HG03457 (cell line): ENCODE results near the gene WNT6.

ENCODE experiments used
- ATAC-seq: cut with Tn5 transposase; IDR thresholded peaks from one replicate; pipeline ENCODE4 v1.9.1; 2021; ENCODE audit warnings: moderate number of reproducible peaks; ENCODE audit not compliant: unreplicated experiment

WNT6 gene

DNA sequence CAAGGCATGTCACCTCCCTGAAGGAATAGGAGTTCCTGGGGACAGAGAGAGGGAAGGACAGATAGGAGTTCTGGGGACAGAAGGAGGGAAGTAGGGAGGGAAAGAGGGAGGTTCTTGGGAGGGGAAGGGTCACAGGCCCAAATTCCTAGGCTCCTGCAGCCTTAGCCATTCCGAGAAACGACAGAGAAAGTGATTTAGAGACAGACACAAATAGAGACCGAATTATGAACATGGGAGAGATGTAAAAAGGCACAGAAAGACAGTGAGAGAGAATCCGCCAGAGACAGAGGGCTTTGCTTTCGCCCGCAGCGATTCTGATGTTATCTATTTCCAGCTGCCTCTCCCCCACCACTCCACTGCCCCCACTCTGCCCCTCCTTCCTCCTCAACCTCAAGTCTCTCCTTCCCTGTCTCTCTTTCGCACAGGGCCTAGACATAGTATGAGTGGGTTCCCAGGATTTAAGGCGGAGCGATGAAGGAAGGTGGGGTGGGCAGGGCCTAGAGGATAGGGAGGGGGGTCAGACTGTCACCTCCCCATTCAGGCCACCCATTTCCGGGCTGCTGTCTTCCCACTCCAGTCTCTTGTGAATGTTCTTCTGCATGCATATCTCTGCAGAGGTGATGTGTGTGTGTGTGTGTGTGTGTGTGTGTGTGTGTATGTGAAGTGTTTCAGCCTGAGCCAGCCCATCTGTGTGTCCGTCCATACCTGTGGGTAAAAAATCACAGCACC, 3.3 kb upstream of the WNT6 start:
- ATAC-seq = no peak

- no peak for ATAC-seq
Measured at GRCh38 chr2:218856896-218857243, 2.7 kb upstream of the WNT6 start.

DNA sequence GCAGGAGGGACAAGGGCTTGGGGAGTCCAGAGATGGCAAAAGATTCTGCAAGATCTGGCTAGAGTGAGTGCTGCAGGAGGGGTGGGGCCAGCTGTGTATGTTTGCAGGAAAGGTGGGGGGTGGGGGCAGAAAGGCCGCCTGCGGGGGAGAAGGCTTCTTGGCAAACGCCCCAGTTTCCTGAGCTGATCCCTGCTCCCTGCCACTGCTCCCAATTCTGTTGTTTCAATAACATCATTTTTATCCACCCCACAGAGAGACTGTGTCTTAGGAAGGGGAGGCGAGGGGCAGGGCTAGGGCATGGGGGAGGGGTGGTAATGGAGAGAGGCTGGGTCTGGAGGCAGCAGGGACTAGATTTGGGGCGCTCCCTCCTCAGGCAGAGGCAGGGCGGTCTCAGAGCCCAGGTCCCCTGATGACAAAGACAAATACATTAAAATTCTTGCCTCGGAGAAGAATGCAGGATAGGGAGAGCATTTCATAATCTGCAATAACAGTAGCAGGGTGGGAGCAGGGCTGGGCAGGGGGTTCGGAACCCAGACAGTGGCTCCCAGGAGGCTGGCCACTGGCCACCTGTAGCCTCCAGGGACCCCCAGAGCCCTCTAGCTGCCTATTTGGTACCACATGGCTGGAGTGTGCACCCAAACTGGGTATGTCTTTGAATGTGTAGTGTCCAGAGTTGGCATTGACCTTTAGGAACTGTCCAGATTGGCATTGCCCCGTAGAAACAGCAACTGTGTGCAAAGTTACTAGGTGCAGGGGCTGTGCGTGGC, 2.1 kb upstream of the WNT6 start:
- no peak for ATAC-seq

DNA sequence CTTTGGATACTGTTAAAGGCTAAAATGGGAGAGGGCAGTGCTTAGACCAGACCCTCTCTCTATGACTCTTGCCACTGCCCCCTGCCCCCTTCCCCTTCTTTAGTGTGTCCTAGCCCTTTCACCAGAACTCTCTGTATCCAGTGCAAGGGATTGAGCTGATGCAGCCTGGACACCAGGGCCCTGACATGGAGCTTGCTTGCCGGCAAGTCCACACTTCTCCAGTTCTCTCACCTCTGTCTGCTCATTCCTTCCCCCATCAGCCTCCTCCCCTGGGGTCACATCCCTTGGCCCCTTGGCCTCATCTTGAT, 1.5 kb upstream of the WNT6 start:
- ATAC-seq = no peak

GRCh38 chr2:218858671-218859555, 692 bp upstream of the WNT6 start:
- ATAC-seq = no peak

DNA sequence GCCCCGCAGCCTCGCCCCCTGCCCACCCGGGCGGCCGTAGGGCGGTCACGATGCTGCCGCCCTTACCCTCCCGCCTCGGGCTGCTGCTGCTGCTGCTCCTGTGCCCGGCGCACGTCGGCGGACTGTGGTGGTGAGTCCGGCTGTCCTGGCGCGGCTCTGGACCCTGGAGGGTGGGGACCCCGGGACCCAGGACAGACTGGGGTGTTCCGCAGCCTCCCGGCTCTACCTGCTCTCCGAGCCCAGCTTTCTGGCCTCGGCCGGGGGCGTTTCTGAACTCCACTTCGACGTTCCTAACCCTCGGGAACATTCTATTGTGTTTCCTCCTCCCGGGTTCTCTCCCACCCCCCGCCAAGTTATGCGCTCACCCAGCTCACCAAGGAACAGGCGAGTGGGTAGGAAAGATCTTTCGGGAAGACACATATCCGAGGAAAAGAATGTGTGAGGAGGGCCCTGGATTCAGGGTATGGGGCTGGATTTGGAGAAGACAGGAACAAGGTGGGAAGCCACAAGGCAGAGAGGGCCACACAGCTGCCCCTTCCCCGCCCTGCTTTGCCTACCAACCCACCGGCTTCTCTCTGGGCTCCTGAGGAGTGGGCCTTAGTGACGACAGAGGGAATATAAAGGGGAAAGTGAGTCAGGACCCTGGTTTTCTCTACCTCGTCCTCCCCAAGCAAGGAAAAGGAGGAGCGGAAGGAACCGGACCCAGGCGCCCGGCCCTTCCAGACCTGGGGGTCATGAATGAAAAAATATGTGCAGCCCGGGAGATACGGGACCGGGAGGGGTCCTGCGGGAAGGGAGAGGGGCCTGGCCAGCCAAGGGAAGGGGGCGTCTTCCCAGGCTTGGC, 605 bp downstream of the WNT6 start:
- no peak for ATAC-seq

GRCh38 chr2:218860950-218861381, 1.4 kb downstream of the WNT6 start:
- no peak for ATAC-seq

GRCh38 chr2:218861645-218862318, 2.2 kb downstream of the WNT6 start:
- ATAC-seq = no peak

GRCh38 chr2:218863021-218863520, 3.5 kb downstream of the WNT6 start:
- ATAC-seq = no peak

DNA sequence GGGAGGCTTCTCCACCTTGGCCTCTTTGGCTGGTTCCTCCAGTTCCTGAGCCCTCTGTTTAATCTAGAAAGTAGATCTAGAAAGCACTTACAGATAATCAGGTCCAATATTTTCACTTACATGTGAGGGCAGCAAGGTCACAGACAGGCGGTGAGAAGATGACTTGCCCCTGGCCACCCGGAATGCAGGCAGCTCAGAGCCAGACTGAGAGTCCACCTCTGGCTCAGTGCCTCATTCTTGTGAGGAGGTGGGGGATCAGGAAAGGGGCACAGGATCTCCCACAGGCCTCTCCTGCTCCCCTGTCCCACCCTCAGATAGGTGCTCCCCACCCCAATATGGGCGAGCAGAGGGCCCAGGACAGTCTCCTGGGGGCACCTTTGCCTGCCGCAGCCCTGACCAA, 5.8 kb downstream of the WNT6 start:
- no peak for ATAC-seq

DNA sequence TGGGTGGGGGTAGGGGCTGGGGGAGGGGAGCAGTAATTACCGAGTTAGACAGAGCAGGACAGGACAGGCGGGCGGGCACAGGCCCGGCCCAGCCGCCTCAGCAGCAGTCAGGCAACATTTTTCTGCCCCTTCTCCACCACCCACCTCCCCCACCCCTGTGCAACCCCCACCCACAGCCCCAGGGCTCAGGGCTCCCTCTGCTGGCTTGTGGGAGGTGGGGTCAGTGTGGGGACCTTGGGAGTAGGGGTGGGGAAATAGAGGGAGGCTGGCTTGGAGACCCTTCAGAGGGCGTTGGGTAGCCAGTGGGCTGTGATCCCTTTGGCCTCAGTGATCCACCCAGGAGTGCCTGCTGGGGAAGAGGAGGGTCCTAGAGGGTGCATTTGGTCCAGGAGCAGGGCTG, 6.4 kb downstream of the WNT6 start:
- no peak for ATAC-seq

GRCh38 chr2:218867900-218868299, 8.3 kb downstream of the WNT6 start:
- no peak for ATAC-seq

DNA sequence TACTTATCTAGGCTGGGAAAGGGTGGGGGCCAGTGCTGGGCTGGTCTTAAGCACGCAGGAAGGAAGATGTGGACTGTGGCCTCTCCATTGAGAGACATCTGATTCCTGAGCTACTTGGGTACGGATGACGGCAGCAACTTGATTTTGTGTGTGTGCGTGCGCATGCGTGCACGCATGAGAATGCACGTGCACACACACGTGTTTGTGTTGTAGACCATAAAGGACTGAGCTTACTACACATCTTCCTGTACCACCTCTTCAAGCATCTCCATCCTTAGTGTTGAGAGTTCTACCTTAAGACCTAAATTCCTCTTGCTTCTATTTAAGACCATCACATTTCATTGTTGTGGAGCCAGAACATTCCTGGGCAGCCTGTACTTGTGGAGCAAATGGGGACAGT, 9.5 kb downstream of the WNT6 start:
- ATAC-seq = no peak

GRCh38 chr2:218870984-218871344, 11.4 kb downstream of the WNT6 start:
- ATAC-seq = no peak

GRCh38 chr2:218871345-218872302, 12.0 kb downstream of the WNT6 start:
- ATAC-seq = no peak

- ATAC-seq = no peak
Measured at GRCh38 chr2:218872645-218873358, 13.2 kb downstream of the WNT6 start.

DNA sequence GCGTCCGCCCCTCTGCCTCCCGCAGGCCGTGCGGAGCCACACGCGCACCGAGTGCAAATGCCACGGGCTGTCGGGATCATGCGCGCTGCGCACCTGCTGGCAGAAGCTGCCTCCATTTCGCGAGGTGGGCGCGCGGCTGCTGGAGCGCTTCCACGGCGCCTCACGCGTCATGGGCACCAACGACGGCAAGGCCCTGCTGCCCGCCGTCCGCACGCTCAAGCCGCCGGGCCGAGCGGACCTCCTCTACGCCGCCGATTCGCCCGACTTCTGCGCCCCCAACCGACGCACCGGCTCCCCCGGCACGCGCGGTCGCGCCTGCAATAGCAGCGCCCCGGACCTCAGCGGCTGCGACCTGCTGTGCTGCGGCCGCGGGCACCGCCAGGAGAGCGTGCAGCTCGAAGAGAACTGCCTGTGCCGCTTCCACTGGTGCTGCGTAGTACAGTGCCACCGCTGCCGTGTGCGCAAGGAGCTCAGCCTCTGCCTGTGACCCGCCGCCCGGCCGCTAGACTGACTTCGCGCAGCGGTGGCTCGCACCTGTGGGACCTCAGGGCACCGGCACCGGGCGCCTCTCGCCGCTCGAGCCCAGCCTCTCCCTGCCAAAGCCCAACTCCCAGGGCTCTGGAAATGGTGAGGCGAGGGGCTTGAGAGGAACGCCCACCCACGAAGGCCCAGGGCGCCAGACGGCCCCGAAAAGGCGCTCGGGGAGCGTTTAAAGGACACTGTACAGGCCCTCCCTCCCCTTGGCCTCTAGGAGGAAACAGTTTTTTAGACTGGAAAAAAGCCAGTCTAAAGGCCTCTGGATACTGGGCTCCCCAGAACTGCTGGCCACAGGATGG, 14.0 kb downstream of the WNT6 start:
- no peak for ATAC-seq
